Thymus (tissue), 11 donors: Measurements from ENCODE around the gene APBB2. TPM values are rescaled to one million over a fixed set of nuclear protein-coding genes. Genes with fewer than 3 reads are reported as not detected.

ENCODE experiments used
- DNase-seq, 9 donors: peaks; one replicate each; pipeline ENCODE4 v3.0.0-alpha.2; 2013; ENCODE audit warnings: low spot score in 9 of 9, low read depth in 6 of 9, missing footprints in 1 of 9
- H3K27ac ChIP-seq, 2 donors: one replicate each; pipeline ENCODE4 v1.5.1; 2013; ENCODE audit warnings: control low read depth in 1 of 2, low read depth in 1 of 2, low read length in 1 of 2, mild to moderate bottlenecking in 1 of 2, moderate library complexity in 1 of 2
- H3K27me3 ChIP-seq, 2 donors: one replicate each; pipeline ENCODE4 v1.5.1; 2013; ENCODE audit warnings: low read length in 1 of 2; ENCODE audit not compliant: control insufficient read depth in 2 of 2, insufficient read depth in 1 of 2
- H3K36me3 ChIP-seq, 2 donors: one replicate each; pipeline ENCODE4 v1.5.1; 2013; ENCODE audit warnings: low read length in 1 of 2, mild to moderate bottlenecking in 1 of 2, moderate library complexity in 1 of 2; ENCODE audit not compliant: control insufficient read depth in 2 of 2, insufficient read depth in 2 of 2
- H3K4me1 ChIP-seq, 2 donors: one replicate each; pipeline ENCODE4 v1.5.1; 2013; ENCODE audit warnings: low read length in 2 of 2; ENCODE audit not compliant: control insufficient read depth in 2 of 2, insufficient read depth in 2 of 2
- H3K4me3 ChIP-seq, 2 donors: one replicate each; pipeline ENCODE4 v1.5.1; 2013; ENCODE audit warnings: low read length in 2 of 2, control low read depth in 1 of 2, mild to moderate bottlenecking in 1 of 2
- H3K9me3 ChIP-seq, 2 donors: one replicate each; pipeline ENCODE4 v1.5.1; 2013; ENCODE audit warnings: low read length in 1 of 2, mild to moderate bottlenecking in 1 of 2; ENCODE audit not compliant: control insufficient read depth in 2 of 2, insufficient read depth in 1 of 2
- WGBS: extraction: QIAGEN DNeasy Blood & Tissue Kit; methylation state at CpG from one replicate; pipeline ENCODE4 v1.1.7; 2013; 5-methylcytosine and 5-hydroxymethylcytosine counted together
- polyA plus RNA-seq: library from polyadenylated mRNA; stranded (reverse); fragments of 200-250 nt; gene quantifications from one replicate; pipeline ENCODE4 v1.2.3, GENCODE V29; 2013
- total RNA-seq: library from RNA; stranded (reverse); fragments of 120-200 nt; gene quantifications from one replicate; pipeline ENCODE4 v1.2.4, GENCODE V29; 2013
- donor health status: healthy.

The APBB2 gene
- total and polyA plus RNA-seq, 2 donors, result 10.0 to 20.2 TPM

GRCh38 chr4:40992472-40993295 is 221.7 kb downstream of the APBB2 start:
- H3K9me3 ChIP-seq, result no peaks in the 10 kb centered on the region
- WGBS, result 73% methylated on average over 17 of the region's 17 CpGs
- no peaks in the 10 kb centered on the region for H3K27me3 ChIP-seq
- H3K4me1 ChIP-seq, result no peaks in the 10 kb centered on the region
- H3K4me3 ChIP-seq, result no peak overlapping the region
- no peaks in the 10 kb centered on the region for H3K36me3 ChIP-seq
- DNase-seq, result no peak
- no peak overlapping the region for H3K27ac ChIP-seq

GRCh38 chr4:40991908-40992307 is 222.4 kb downstream of the APBB2 start:
- Histone ChIP-seq H3K27me3 (no peaks in the 10 kb centered on the region), H3K36me3 (no peaks in the 10 kb centered on the region), H3K27ac (no peak overlapping the region), H3K4me1 (no peaks in the 10 kb centered on the region), H3K9me3 (no peaks in the 10 kb centered on the region), H3K4me3 (no peak overlapping the region)
- 96% methylated on average over 3 of the region's 3 CpGs for WGBS
- DNase-seq, result no peak

- Histone ChIP-seq H3K4me3 (no peak overlapping the region), H3K27ac (no peak overlapping the region), H3K4me1 (no peaks in the 10 kb centered on the region), H3K9me3 (no peaks in the 10 kb centered on the region), H3K36me3 (no peaks in the 10 kb centered on the region), H3K27me3 (no peaks in the 10 kb centered on the region)
- no peak for DNase-seq
- 93% methylated on average over 3 of the region's 3 CpGs for WGBS
Observed at GRCh38 chr4:40990899-40991265, 223.5 kb downstream of the APBB2 start.

- H3K9me3 ChIP-seq, result no peaks in the 10 kb centered on the region
- 90% methylated on average over 5 of the region's 5 CpGs for WGBS
- H3K27me3 ChIP-seq, result no peaks in the 10 kb centered on the region
- no peak for DNase-seq
- no peaks in the 10 kb centered on the region for H3K36me3 ChIP-seq
- no peak overlapping the region for H3K27ac ChIP-seq
- no peak overlapping the region for H3K4me3 ChIP-seq
- H3K4me1 ChIP-seq, result no peaks in the 10 kb centered on the region
Observed at GRCh38 chr4:40990236-40990898, 224.0 kb downstream of the APBB2 start.

- no peaks in the 10 kb centered on the region for H3K9me3 ChIP-seq
- H3K27me3 ChIP-seq, result no peaks in the 10 kb centered on the region
- H3K4me1 ChIP-seq, result no peaks in the 10 kb centered on the region
- DNase-seq, result no peak
- 97% methylated on average over 3 of the region's 3 CpGs for WGBS
- H3K36me3 ChIP-seq, result no peaks in the 10 kb centered on the region
- H3K4me3 ChIP-seq, result no peak overlapping the region
- H3K27ac ChIP-seq, result no peak overlapping the region
Observed at GRCh38 chr4:40987151-40987550, 227.2 kb downstream of the APBB2 start.

- 91% methylated on average over 3 of the region's 3 CpGs for whole genome bisulfite sequencing
- no peaks in the 10 kb centered on the region for H3K36me3 ChIP-seq
- no peak for DNase-seq
- no peaks in the 10 kb centered on the region for H3K4me1 ChIP-seq
- H3K27me3 ChIP-seq, result no peaks in the 10 kb centered on the region
- H3K4me3 ChIP-seq, result no peak overlapping the region
- H3K9me3 ChIP-seq, result no peaks in the 10 kb centered on the region
- H3K27ac ChIP-seq, result no peak overlapping the region
Observed at GRCh38 chr4:40986375-40986774, 228.0 kb downstream of the APBB2 start.

- H3K4me3 ChIP-seq, result no peak overlapping the region
- H3K36me3 ChIP-seq, result no peaks in the 10 kb centered on the region
- WGBS, result 90% methylated on average over 4 of the region's 4 CpGs
- no peaks in the 10 kb centered on the region for H3K9me3 ChIP-seq
- DNase-seq, result no peak
- H3K4me1 ChIP-seq, result no peaks in the 10 kb centered on the region
- no peaks in the 10 kb centered on the region for H3K27me3 ChIP-seq
- no peak overlapping the region for H3K27ac ChIP-seq
Observed at GRCh38 chr4:40984051-40984450, 230.3 kb downstream of the APBB2 start.

- Histone ChIP-seq H3K36me3 (no peaks in the 10 kb centered on the region), H3K4me1 (no peaks in the 10 kb centered on the region), H3K27ac (no peak overlapping the region), H3K9me3 (no peaks in the 10 kb centered on the region), H3K4me3 (no peak overlapping the region), H3K27me3 (no peaks in the 10 kb centered on the region)
- DNase-seq, result peak in 1 of 9 donors; percentile 6
- WGBS, result 34% methylated on average over 1 of the region's 1 CpG
Observed at GRCh38 chr4:40980318-40980883, 233.9 kb downstream of the APBB2 start.

- Histone ChIP-seq H3K27me3 (no peaks in the 10 kb centered on the region), H3K4me3 (no peak overlapping the region)
Observed at GRCh38 chr4:40978548-40978947, 235.8 kb downstream of the APBB2 start.

More at GRCh38 chr4:40978548-40978947, 235.8 kb downstream of the APBB2 start:
- Histone ChIP-seq H3K9me3 (no peaks in the 10 kb centered on the region), H3K36me3 (no peaks in the 10 kb centered on the region), H3K27ac (no peak overlapping the region), H3K4me1 (no peaks in the 10 kb centered on the region)
- 95% methylated on average over 5 of the region's 5 CpGs for WGBS
- DNase-seq, result no peak
